KMS-11 (cell line): Measurements from ENCODE around the gene TBXAS1.

Source experiments
- H2AFZ ChIP-seq: fragments of 200-600 bp; sonication (generic); 2 replicates; pipeline ENCODE4 v1.6.1; 2016; ENCODE audit warnings: antibody characterized with exemption, mixed run types, low read depth
- H3K27ac ChIP-seq: fragments of 200-600 bp; sonication (generic); 2 replicates; pipeline ENCODE4 v1.6.1; 2016; ENCODE audit warnings: mild to moderate bottlenecking, mixed run types
- H3K27me3 ChIP-seq: fragments of 200-600 bp; sonication (generic); 2 replicates; pipeline ENCODE4 v1.6.1; 2017; ENCODE audit warnings: mild to moderate bottlenecking, low read depth, mixed run types, moderate library complexity; ENCODE audit not compliant: insufficient read depth
- H3K36me3 ChIP-seq: fragments of 200-600 bp; sonication (generic); 2 replicates; pipeline ENCODE4 v1.6.1; 2017; ENCODE audit warnings: mild to moderate bottlenecking, mixed run types; ENCODE audit not compliant: insufficient read depth
- H3K4me1 ChIP-seq: fragments of 200-600 bp; sonication (generic); 2 replicates; pipeline ENCODE4 v1.6.1; 2016; ENCODE audit warnings: mild to moderate bottlenecking, low read depth, mixed run types; ENCODE audit not compliant: poor library complexity, severe bottlenecking
- H3K4me2 ChIP-seq: fragments of 200-600 bp; sonication (generic); 2 replicates; pipeline ENCODE4 v1.7.0; 2016; ENCODE audit warnings: mild to moderate bottlenecking, mixed run types
- H3K4me3 ChIP-seq: fragments of 200-600 bp; sonication (generic); IDR thresholded peaks from 2 replicates; pipeline ENCODE4 v1.6.1; 2017; ENCODE audit warnings: low read depth, low read length, mixed read lengths; ENCODE audit not compliant: insufficient read depth
- H3K79me2 ChIP-seq: fragments of 200-600 bp; sonication (generic); 2 replicates; pipeline ENCODE4 v1.6.1; 2016; ENCODE audit warnings: low read depth, mixed run types; ENCODE audit not compliant: insufficient read depth
- H3K9ac ChIP-seq: fragments of 200-600 bp; sonication (generic); 2 replicates; pipeline ENCODE4 v1.6.1; 2016; ENCODE audit warnings: mild to moderate bottlenecking, mixed run types
- H4K20me1 ChIP-seq: fragments of 200-600 bp; sonication (generic); 2 replicates; pipeline ENCODE4 v1.6.1; 2016; ENCODE audit warnings: mild to moderate bottlenecking, mixed run types; ENCODE audit not compliant: insufficient read depth
- TF ChIP-seq, protein P1 (sequence below): fragments of 200-600 bp; sonication (generic); conservative IDR thresholded peaks from 2 replicates; pipeline ENCODE4 v1.6.1; 2017; ENCODE audit warnings: low read depth, mild to moderate bottlenecking, antibody characterized with exemption, low read length, moderate library complexity, mixed read lengths

TBXAS1 gene

DNA sequence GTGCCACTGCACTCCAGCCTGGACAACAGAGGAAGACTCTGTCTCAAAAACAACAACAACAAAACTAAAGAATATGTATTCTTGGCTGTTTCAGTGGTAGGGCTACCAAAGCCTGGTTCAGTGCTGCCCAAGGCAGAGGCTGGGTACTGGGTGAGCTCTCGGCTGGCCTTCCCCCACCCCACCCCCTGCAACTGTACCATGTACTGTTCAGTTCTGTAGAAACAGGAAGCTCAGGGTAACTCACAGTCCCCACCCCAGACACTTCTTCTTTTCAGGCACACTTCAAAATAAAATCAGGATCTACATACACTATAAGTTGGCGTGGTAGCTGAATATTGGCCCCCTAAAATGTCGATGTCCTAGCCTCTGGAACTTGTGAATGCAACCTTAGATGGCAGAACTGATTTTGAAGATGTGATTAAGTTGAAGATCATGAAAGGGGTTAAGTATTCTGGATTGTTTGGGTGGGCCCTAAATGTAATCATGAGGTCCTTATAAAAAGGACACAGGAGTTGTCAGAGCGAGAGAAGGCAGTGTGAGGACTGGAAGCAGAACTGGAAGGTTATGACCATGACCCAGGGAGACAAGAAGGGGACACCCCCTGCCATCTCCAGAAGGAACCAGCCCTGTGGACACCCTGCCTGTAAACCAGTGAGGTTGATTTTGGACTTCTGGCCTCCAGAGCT lies 31.2 kb downstream of the TBXAS1 start:
- Histone ChIP-seq H3K79me2 (no peaks in the 10 kb centered on the region), H3K36me3 (no peaks in the 10 kb centered on the region), H3K27ac (no peak overlapping the region), H2AFZ (no peak overlapping the region), H3K27me3 (no peaks in the 10 kb centered on the region), H4K20me1 (no peaks in the 10 kb centered on the region), H3K4me3 (no peak overlapping the region), H3K4me1 (peaks cover 9% of the 10 kb centered on the region), H3K4me2 (no peak overlapping the region), H3K9ac (no peak overlapping the region)
- TF ChIP-seq, protein P1, sequence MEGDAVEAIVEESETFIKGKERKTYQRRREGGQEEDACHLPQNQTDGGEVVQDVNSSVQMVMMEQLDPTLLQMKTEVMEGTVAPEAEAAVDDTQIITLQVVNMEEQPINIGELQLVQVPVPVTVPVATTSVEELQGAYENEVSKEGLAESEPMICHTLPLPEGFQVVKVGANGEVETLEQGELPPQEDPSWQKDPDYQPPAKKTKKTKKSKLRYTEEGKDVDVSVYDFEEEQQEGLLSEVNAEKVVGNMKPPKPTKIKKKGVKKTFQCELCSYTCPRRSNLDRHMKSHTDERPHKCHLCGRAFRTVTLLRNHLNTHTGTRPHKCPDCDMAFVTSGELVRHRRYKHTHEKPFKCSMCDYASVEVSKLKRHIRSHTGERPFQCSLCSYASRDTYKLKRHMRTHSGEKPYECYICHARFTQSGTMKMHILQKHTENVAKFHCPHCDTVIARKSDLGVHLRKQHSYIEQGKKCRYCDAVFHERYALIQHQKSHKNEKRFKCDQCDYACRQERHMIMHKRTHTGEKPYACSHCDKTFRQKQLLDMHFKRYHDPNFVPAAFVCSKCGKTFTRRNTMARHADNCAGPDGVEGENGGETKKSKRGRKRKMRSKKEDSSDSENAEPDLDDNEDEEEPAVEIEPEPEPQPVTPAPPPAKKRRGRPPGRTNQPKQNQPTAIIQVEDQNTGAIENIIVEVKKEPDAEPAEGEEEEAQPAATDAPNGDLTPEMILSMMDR = no peak

- TF ChIP-seq, protein P1 = no peak
- H3K4me1 ChIP-seq = no peaks in the 10 kb centered on the region
- no peaks in the 10 kb centered on the region for H3K36me3 ChIP-seq
- no peaks in the 10 kb centered on the region for H4K20me1 ChIP-seq
- no peak overlapping the region for H3K9ac ChIP-seq
- H3K4me3 ChIP-seq = no peak overlapping the region
- no peaks in the 10 kb centered on the region for H3K79me2 ChIP-seq
- no peak overlapping the region for H3K4me2 ChIP-seq
- no peak overlapping the region for H2AFZ ChIP-seq
- no peak overlapping the region for H3K27ac ChIP-seq
- H3K27me3 ChIP-seq = no peaks in the 10 kb centered on the region
Measured at GRCh38 chr7:139861803-139862202, 32.7 kb downstream of the TBXAS1 start.

GRCh38 chr7:139866047-139866837 lies 37.2 kb downstream of the TBXAS1 start:
- Histone ChIP-seq H3K4me1 (peaks cover 5% of the 10 kb centered on the region), H3K79me2 (no peaks in the 10 kb centered on the region), H3K36me3 (no peaks in the 10 kb centered on the region), H3K4me3 (no peak overlapping the region), H3K27ac (no peak overlapping the region), H3K27me3 (no peaks in the 10 kb centered on the region), H3K4me2 (no peak overlapping the region), H2AFZ (no peak overlapping the region), H4K20me1 (no peaks in the 10 kb centered on the region), H3K9ac (no peak overlapping the region)
- TF ChIP-seq, protein P1 = no peak

GRCh38 chr7:139867847-139868246 lies 38.8 kb downstream of the TBXAS1 start:
- peaks cover 5% of the 10 kb centered on the region for H3K4me1 ChIP-seq
- no peak overlapping the region for H3K4me3 ChIP-seq
- no peak overlapping the region for H2AFZ ChIP-seq

More at GRCh38 chr7:139867847-139868246, 38.8 kb downstream of the TBXAS1 start:
- Histone ChIP-seq H3K4me2 (peak overlapping the region; percentile 32; the same call in 1 of the 2 replicates), H3K79me2 (no peaks in the 10 kb centered on the region), H4K20me1 (no peaks in the 10 kb centered on the region), H3K27ac (no peak overlapping the region), H3K9ac (no peak overlapping the region), H3K27me3 (no peaks in the 10 kb centered on the region), H3K36me3 (no peaks in the 10 kb centered on the region)
- TF ChIP-seq, protein P1 = no peak
